ENCODE results near the gene EFS.

EFS gene

GRCh38 chr14:23382731-23383440 lies 17.9 kb upstream of the EFS start:
- ChIA-PET POLR2A (interaction anchor here (1.3 kb wide), 1 partner anchor 62 kb away, joined by 4 read pairs; the partner anchor contains the start of gene PABPN1), CTCF (interaction anchor here (0.7 to 0.9 kb wide), 2 partner anchors 37 to 89 kb away, joined by 3 read pairs; no protein-coding TSS in a partner anchor)
- no peak for DNase-seq (ENCODE audit: extremely low spot score)
- no peak for TF ChIP-seq CTBP1 (IDR thresholded peaks at IDR 0.05; ENCODE audit: borderline replicate concordance)
- no peak for TF ChIP-seq ELF4 (IDR thresholded peaks at IDR 0.05)
- no peak for TF ChIP-seq ZNF384 (IDR thresholded peaks at IDR 0.05)
- TF ChIP-seq SUZ12 (IDR thresholded peaks at IDR 0.05) = no peak
- no peak for TF ChIP-seq L3MBTL2 (conservative IDR thresholded peaks at IDR 0.05)
- no peak for TF ChIP-seq HDGF (IDR thresholded peaks at IDR 0.05; ENCODE audit: borderline replicate concordance)
- no peak for TF ChIP-seq TARDBP (IDR thresholded peaks at IDR 0.05)
- no peak for TF ChIP-seq LEF1 (IDR thresholded peaks at IDR 0.05; ENCODE audit: borderline replicate concordance)
- no peak for TF ChIP-seq BHLHE40 (IDR thresholded peaks at IDR 0.05; ENCODE audit: borderline replicate concordance)
- no peak for TF ChIP-seq FOXK2 (IDR thresholded peaks at IDR 0.05)
- no peak for TF ChIP-seq ARNT (IDR thresholded peaks at IDR 0.05)
- no peak for TF ChIP-seq FOXM1 (IDR thresholded peaks at IDR 0.05; ENCODE audit: borderline replicate concordance)
- TF ChIP-seq NFRKB (IDR thresholded peaks at IDR 0.05) = no peak
- TF ChIP-seq FOXA1 (IDR thresholded peaks at IDR 0.05) = no peak
- no peak for TF ChIP-seq SP1 (IDR thresholded peaks at IDR 0.05)
- no peak for TF ChIP-seq PKNOX1 (IDR thresholded peaks at IDR 0.05)

GRCh38 chr14:23382276-23382675 lies 17.3 kb upstream of the EFS start:
- CTCF ChIA-PET = interaction anchor here (0.9 kb wide), 1 partner anchor 88 kb away, joined by 3 read pairs; no protein-coding TSS in a partner anchor
- no peak for DNase-seq (ENCODE audit: extremely low spot score)
- TF ChIP-seq SP1 (IDR thresholded peaks at IDR 0.05) (no peak), ARNT (IDR thresholded peaks at IDR 0.05) (no peak)
- POLR2A ChIA-PET = interaction anchor here (1.3 kb wide), 1 partner anchor 61 kb away, joined by 4 read pairs; the partner anchor contains the start of gene PABPN1

GRCh38 chr14:23381871-23382270 lies 16.9 kb upstream of the EFS start:
- TF ChIP-seq SP1 (IDR thresholded peaks at IDR 0.05) (no peak), FOXA1 (IDR thresholded peaks at IDR 0.05) (no peak), NFRKB (IDR thresholded peaks at IDR 0.05) (no peak), ELF4 (IDR thresholded peaks at IDR 0.05) (no peak), PKNOX1 (IDR thresholded peaks at IDR 0.05) (no peak), FOXM1 (IDR thresholded peaks at IDR 0.05; ENCODE audit: borderline replicate concordance) (no peak), ZNF384 (IDR thresholded peaks at IDR 0.05) (no peak), TARDBP (IDR thresholded peaks at IDR 0.05) (no peak), L3MBTL2 (conservative IDR thresholded peaks at IDR 0.05) (no peak), ARNT (IDR thresholded peaks at IDR 0.05) (no peak), FOXK2 (IDR thresholded peaks at IDR 0.05) (no peak), CTBP1 (IDR thresholded peaks at IDR 0.05; ENCODE audit: borderline replicate concordance) (no peak)
- ChIA-PET CTCF (interaction anchor here (0.9 kb wide), 1 partner anchor 88 kb away, joined by 3 read pairs; no protein-coding TSS in a partner anchor), POLR2A (interaction anchor here (1.3 kb wide), 1 partner anchor 61 kb away, joined by 4 read pairs; the partner anchor contains the start of gene PABPN1)
- DNase-seq (ENCODE audit: extremely low spot score) = no peak

- CTCF ChIA-PET = interaction anchor here (0.7 to 2.1 kb wide), 11 partner anchors 12 to 387 kb away, joined by 3 to 24 read pairs (median 8); partner anchors contain the start of genes PABPN1 and SLC22A17
These were observed 16.0 kb upstream of the EFS start for GRCh38 chr14:23380976-23381375.

More at GRCh38 chr14:23380976-23381375, 16.0 kb upstream of the EFS start:
- POLR2A ChIA-PET = interaction anchor here (1.2 to 1.6 kb wide), 4 partner anchors 54 to 286 kb away, joined by 3 to 10 read pairs (median 4); partner anchors contain the start of genes ACIN1, C14orf119 and PPP1R3E
- TF ChIP-seq L3MBTL2 (conservative IDR thresholded peaks at IDR 0.05) (no peak), SP1 (IDR thresholded peaks at IDR 0.05) (no peak), TARDBP (IDR thresholded peaks at IDR 0.05) (no peak), PKNOX1 (IDR thresholded peaks at IDR 0.05) (no peak), FOXK2 (IDR thresholded peaks at IDR 0.05) (no peak), BHLHE40 (IDR thresholded peaks at IDR 0.05; ENCODE audit: borderline replicate concordance) (no peak), HDGF (IDR thresholded peaks at IDR 0.05; ENCODE audit: borderline replicate concordance) (no peak), FOXM1 (IDR thresholded peaks at IDR 0.05; ENCODE audit: borderline replicate concordance) (no peak), FOXA1 (IDR thresholded peaks at IDR 0.05) (no peak), SUZ12 (IDR thresholded peaks at IDR 0.05) (no peak), CTBP1 (IDR thresholded peaks at IDR 0.05; ENCODE audit: borderline replicate concordance) (no peak), ZNF384 (IDR thresholded peaks at IDR 0.05) (no peak), ELF4 (IDR thresholded peaks at IDR 0.05) (no peak), NFRKB (IDR thresholded peaks at IDR 0.05) (no peak), ARNT (IDR thresholded peaks at IDR 0.05) (no peak), LEF1 (IDR thresholded peaks at IDR 0.05; ENCODE audit: borderline replicate concordance) (no peak)
- DNase-seq (ENCODE audit: extremely low spot score) = no peak
